T-helper 1 cell (primary cell): ENCODE measurements around the gene MKKS.
"Not testable (repeated sequence)": the region's sequence is repeated elsewhere in the genome, so short reads cannot be mapped to it uniquely, and the experiment has no call there.

Source experiments
- DNase-seq, 5 donors: peaks; one replicate each; pipeline ENCODE4 v3.0.0-alpha.2; 2012 to 2020

MKKS gene

DNA sequence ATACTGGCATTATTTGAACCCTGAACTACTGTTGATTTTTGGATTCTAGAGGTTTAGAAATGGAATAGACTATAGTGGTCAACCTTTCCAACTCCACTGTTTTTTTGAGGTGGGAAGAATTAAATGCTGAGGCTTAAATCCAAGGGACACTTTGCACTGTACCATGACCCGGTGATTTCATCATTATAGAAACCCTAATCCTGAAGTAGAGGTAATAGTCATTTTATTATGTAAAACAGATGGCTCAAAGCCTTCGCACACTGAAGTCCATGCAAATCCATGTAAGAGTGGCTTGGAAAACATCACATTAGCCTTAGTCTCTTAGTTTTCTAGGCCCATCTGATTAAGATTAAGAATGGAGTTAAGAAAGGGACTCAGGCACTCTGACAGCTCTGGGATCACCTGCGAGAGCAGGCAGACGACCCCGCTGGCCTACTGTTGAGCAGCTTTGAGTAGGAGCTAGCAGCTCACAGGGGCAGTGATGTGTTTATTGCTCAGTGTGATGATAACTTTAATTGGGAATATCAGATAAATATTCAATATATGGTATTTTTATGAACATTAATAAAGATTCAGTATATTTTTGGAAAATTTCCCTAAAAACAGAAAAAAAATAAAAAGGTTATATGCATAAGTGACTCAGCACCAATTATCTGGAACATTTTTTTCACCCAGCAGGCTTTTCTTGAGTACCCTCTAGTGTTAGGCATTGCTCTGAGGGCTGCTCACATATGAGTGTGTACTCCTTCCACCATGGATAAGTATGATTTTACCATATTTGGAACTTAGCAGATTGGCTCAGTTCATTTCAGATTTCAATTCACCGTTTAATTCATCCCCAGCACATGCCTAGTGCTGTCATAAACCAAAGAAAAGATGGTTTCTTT is 14.5 kb upstream of the MKKS start:
- no peak for DNase-seq

DNA sequence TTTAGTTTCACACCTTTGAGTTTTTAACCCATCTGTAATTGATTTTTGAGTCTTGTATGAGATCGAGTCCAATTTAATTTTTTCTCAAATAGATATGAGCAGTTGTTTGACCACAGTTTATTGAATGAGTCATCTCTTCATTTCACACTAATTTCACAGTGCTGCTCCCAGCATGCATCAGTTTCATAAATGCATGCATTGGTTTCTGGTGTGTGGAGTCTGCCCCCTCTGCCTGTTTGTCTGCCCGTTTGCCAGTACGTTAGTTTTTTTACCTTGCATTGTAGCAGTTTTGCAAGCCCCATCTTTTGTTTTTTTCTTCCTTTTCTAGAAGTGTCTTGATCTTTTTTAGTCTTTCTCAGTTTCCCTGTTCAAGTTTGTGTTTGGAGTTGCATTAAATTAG is 13.0 kb upstream of the MKKS start:
- peak in 4 of 5 donors; percentile 17 to 87 (median 20) for DNase-seq

DNA sequence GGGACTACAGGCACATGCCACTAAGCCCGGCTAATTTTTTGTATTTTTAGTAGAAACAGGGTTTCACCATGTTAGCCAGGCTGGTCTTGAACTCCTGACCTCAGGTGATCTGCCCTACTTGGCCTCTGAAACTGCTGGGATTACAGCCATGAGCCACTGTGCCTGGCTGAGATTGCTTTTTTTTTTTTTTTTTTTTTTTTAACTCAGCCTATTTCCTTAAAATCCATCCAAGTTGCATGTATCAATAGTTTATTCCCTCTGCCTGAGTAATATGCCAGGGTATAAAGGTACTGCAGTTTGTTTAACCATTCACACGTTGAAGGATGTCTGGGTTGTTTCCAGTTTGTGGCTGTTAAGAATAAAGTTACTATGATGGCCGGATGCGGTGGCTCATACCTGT is 11.7 kb upstream of the MKKS start:
- DNase-seq = no peak

GRCh38 chr20:10443936-10444335 is 9.9 kb upstream of the MKKS start:
- no peak for DNase-seq

DNA sequence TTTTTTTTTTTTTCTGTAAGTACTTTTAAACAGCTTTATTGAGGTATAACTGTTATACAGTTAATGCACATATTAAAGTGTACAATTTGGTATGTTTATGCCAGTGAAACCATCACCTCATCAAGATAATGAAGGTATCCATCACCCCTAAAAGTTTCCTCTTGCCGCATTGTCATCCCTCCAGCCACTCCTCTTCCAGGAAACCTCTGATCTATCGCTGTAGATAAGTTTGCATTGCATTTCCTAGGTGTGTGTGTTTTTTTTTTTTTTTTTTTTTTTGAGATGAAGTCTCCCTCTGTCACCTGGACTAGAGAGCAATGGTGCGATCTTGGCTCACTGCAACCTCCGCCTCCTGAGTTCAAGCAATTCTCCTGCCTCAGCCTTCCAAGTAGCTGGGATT is 4.2 kb upstream of the MKKS start:
- DNase-seq = peak in 1 of 5 donors; percentile 32

GRCh38 chr20:10436053-10436699 is 2.2 kb upstream of the MKKS start:
- no peak for DNase-seq

DNA sequence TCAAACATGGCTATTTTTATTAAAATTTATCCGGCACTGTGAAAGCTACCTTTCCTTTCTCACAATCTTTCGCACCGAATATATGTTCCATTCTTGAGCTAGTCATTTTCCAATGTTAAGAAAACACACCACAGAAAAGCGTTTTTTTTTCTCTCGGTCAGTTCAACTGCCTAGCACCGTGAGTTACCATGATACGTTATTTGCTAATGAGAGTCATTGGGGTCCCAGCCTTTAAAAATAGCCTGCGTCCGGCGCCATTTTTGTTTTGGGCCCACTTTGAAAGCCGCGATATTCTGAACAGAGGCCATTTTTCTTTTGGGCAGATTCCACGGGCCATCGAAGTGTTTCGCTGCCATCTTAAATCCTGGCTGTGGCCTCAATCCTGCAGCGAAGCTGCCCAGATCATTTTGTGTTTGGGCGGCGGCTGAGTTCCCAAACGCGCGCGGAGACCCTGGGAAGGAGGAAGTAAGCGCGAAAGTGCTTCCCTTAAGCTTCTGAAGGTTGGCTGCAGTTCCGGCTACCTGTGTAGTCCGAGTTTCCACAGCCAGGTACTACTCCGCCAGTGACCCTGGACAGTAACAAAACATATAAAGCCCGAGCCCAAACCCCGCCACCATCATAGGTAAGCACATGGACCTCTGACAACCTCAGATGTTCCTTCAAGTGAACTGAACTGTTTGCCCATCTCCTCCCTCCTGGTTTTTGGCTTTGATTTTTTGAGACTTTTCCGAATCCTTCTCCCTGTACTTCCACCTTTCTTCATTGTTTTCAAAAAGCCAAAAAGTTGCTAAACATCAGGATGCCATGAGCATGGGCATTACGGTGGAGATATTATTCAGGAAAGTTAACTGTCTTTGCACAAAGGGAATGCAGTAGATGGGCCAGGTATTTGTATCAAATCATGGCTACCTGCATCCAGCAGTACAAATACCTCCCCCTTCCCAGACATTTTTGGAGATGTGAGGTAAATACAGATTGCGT is 1.1 kb upstream of the MKKS start, which contains the start of gene SLX4IP:
Gene SLX4IP (plus strand): TSS at position 474 of the 981 bp plus-strand sequence. CDS start 22,900 bp downstream, outside the sequence.
- DNase-seq = peak; percentile 55 to 91 (median 71)

DNA sequence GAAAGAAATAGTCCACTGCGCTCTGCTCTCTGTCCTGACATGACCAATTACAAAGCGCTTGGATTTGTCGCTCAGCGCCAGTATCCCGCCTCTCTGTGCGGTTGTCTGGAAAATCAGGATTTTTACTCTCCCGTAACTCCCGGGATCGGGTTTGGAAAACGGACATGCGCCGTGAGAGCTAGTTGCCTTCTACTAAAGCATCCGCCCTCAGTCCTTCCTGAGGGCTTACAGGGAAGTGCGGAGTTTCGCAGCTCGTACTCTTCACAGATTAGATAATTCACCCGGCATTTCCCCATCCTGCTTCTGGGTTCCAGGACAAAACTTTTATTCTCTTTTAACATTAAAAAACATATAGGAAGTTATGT is 427 bp upstream of the MKKS start:
- peak; percentile 42 to 89 (median 64) for DNase-seq

- no peak for DNase-seq
These were observed 904 bp downstream of the MKKS start for GRCh38 chr20:10433014-10433622.

DNA sequence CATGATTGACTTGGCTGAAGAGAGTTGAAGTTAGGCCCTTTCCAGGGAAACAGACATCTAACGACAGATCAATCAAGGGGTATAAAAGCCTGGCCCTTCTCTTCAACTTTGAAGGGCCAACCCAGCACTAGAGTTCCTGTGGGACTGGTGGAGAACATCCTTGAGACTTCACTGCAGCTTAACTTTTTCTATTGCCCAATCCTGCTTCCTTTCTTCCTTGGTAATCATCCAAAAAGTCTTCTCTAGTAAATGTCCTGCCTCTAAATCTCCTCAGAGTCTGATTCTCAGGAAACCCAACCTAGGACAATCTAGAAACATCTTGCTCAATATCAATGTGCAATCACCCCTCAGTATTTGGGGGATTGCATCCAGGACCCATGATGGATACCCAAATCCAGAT is 1.9 kb downstream of the MKKS start:
- no peak for DNase-seq

DNA sequence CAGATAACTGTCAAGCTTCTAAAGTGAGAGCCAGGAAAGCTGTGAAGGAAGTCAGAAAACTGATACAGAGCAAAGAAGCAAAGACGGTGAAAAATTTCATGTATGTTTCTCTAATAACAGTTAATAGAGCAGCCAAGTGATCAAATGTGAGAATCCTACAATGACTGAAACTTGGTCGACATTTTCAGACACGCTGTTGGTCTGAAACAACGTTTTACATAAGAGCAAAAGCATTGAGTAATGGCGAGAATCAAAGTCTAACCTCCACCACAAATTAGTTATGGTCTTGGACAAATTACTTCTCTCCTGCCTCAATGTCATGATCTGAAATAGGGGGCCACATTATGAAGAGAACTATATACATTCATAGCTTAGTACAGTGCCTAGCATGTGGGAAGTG is 3.3 kb downstream of the MKKS start:
- no peak for DNase-seq

DNA sequence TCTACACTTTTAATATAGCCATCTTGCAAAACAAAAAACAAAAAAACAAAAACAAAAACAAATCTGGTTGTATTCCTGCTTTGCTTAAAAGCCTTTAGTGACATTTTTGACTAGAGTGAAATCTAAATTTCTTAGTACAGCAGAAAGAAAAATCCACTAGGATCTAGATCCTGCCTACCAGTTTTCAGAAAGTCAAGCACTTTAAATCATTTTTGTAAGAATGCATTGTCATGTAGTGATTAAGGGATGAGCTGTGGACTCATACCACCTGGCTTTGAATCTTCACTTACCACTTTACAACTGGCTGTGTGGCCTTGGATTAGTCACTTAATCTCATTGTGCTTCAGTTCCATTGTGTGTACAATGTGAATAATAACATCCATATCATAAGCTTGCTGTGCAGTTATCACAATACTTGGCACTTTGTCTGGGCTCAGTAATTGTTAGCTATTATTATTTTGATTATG is 4.0 kb downstream of the MKKS start:
- DNase-seq = no peak

GRCh38 chr20:10429443-10429981 is 4.5 kb downstream of the MKKS start:
- DNase-seq = no peak

DNA sequence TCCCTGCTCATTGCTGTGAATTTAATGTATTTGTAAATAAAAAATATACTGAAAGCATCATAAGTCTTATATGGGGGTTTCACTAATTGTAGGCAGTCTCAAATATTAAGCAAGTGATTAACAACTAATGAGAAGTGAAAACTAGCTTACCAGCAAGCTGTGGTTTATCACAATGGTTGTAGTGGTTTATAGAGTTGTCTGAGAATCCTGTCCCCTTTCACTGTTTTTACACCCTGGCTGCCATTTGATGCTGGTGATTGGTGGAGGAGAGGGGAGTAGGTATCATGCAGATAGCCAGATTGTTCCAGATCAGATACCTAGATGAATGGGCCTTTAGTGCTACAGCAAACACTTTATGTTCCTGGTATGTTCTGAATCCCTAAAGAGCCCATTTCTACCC is 6.0 kb downstream of the MKKS start:
- no peak for DNase-seq

DNA sequence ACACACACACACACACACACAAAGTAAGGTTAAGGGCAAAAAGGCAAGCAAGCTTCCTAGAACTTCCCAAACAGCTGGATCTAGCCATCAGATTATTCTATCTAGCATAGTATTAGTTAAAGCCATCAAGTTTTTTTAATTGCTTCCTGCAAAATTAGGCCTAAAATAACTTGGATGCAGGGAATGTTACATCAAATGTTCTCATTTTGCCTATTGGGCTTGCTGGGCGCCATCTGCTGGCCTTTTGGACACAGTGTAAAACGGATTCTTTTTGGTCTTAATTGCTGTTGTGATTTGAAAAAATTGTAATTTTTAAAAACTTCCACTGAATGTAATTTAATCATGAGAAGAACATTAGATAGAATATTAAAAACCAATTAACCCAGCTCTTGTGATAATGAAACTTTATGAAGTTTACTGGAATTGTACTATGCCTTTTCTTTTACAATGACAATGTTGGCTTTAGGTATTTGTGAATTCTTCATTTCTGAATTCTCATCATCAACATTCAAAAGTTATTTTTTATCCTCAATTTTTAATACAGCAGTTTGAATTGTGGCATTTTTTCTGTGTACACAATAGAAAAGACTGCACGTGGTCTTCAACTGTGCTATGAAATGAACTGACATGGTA is 6.8 kb downstream of the MKKS start:
- DNase-seq = peak in 3 of 5 donors; percentile 15 to 41 (median 22)

DNA sequence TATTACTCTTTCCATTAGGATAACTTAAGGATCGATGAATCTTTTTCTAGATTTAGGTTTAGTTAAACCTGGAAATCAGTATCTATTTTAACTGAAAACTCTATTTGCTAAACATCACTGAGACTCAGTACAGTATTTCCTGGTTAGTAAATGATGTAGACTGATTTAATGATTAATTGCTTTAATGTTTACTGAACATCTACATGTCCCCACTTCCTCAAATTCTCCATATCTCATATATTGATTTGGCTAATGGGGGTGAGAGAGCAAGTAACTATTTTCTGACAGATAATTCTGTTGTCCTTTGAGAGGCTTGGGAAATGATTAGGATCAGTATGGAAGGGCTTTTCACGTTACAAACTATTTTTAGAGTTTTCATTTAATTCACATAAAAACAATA is 10.3 kb downstream of the MKKS start:
- DNase-seq = no peak

- no peak for DNase-seq
These were observed 14.4 kb downstream of the MKKS start for GRCh38 chr20:10419550-10420133.

DNA sequence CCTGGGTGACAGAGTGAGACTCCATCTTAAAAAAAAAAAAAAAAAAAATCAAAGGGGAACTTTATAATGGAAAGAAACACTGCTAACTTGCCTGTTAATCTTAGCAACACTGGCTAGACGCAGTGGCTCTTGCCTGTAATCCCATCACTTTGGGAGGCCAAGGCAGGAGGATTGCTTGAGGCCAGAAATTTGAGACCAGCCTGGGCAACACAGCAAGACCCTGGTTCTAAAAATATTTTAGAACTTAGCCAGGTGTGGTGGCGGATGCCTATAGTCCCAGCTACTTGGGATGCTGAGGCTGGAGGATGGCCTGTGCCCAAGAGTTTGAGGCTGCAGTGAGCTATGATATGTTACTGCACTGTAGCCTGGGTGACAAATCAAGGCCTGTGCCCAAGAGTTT is 16.8 kb downstream of the MKKS start:
- not testable (repeated sequence) for DNase-seq

DNA sequence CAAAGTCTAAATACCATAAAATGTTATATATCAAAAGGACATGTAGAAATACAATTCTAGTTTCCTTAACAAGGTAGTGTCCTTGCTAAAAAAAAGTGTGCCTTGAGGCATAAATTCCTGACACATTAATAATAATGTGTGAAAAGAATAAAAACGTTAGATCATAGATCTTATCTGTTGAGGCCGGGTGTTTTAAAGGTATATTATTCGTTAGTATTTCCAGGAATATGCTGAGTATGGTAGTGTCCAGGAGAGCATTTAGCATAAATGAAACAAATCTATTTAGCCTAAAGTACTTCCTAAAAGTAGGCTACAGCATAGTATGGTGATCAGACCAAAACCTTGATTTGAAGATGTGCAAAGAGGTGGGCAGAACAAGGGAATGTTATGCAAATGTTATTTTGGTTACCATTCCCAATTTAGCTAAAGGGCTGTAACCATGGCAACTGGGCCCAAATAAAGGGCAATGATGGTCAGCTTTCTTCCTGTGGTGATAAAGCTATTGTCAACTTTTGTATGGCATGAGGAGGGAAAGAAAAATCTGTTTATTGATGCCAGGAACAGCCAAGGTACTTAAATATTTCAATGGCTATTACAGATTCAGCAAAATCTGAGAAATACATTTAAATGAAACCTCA is 18.9 kb downstream of the MKKS start:
- DNase-seq = no peak

GRCh38 chr20:10412591-10413408 is 21.2 kb downstream of the MKKS start:
- no peak for DNase-seq
